Measurements from ENCODE around the gene PAN3.
"Not testable (repeated sequence)": the region's sequence is repeated elsewhere in the genome, so short reads cannot be mapped to it uniquely, and the experiment has no call there.

Gene PAN3

GRCh38 chr13:28138012-28138755 lies at the start of gene PAN3:
Gene PAN3, plus strand, starts transcription at chr13:28138545. Its CDS starts 113 bp downstream, at chr13:28138658.
- peak; percentile 88 for DNase-seq

- DNase-seq = no peak
These were observed 49.3 kb upstream of the PAN3 start for GRCh38 chr13:28089065-28089464.

- no peak for DNase-seq
These were observed 45.9 kb upstream of the PAN3 start for GRCh38 chr13:28092431-28092830.

GRCh38 chr13:28093881-28094280 lies 44.5 kb upstream of the PAN3 start:
- DNase-seq = no peak

DNA sequence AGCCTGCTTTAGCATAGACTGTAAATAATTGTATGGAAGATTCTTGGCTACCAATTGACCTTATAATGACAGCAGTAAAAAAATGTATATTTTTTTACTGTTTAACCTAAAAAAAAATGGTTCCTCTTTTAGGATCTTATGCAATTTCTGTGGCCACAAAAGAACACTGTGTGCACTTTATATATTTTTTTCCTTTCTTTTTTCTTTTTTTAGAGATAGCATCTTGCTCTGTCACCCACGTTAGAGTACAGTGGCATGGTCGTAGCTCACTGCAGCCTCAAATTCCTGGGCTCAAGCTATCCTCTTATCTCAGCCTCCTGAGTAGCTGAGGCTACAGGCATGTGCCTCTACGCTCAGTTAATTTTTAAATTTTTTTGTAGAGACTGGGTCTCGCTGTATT lies 44.0 kb upstream of the PAN3 start:
- DNase-seq = no peak

- DNase-seq = no peak
These were observed 40.8 kb upstream of the PAN3 start for GRCh38 chr13:28097503-28097902.

- DNase-seq = no peak
These were observed 38.8 kb upstream of the PAN3 start for GRCh38 chr13:28099396-28100149.

- no peak for DNase-seq
These were observed 37.9 kb upstream of the PAN3 start, which contains the start of gene FLT3 for GRCh38 chr13:28100150-28101121. Gene FLT3, minus strand, starts transcription at chr13:28100576. Its CDS starts 66 bp downstream, at chr13:28100510.

GRCh38 chr13:28101886-28102285 lies 36.5 kb upstream of the PAN3 start:
- DNase-seq = not testable (repeated sequence)

GRCh38 chr13:28106976-28107375 lies 31.4 kb upstream of the PAN3 start:
- DNase-seq = no peak

DNA sequence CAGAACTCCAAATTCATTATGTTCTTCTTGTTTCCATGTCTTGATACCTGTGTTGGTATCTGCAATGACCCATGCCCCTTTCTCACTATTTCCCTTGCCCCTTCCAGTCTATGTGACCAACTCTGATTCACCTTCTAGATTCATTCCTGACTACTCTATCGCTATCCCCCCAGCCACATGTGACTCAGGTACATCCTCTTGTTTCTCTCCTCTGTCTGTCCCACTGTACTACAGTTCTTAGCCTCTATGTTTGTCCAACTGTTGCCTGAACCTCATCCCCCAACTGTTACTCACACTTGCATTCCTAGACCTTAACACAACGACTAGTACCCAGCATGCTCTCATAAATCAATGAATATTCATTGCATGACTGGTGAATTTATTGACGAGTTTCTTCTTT lies 27.9 kb upstream of the PAN3 start:
- no peak for DNase-seq

DNA sequence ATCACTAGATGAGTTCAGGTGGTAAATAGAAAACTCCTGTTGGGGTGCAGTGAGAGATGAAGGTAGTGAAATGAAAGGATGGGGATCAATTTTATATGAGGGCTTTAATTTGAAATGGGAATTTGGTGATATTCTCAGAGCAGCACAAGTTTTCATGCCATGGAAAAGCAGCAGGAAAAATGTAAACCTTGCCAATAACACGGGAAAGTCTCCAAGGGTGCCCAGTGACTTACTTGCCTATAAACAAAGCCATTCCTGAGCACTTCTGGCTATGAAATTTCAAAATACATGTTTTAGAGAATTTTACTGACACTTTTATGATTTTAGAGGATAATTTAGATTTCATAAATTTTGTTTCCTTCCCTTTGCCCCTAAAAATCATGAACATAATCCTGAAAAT lies 21.6 kb upstream of the PAN3 start:
- no peak for DNase-seq

DNA sequence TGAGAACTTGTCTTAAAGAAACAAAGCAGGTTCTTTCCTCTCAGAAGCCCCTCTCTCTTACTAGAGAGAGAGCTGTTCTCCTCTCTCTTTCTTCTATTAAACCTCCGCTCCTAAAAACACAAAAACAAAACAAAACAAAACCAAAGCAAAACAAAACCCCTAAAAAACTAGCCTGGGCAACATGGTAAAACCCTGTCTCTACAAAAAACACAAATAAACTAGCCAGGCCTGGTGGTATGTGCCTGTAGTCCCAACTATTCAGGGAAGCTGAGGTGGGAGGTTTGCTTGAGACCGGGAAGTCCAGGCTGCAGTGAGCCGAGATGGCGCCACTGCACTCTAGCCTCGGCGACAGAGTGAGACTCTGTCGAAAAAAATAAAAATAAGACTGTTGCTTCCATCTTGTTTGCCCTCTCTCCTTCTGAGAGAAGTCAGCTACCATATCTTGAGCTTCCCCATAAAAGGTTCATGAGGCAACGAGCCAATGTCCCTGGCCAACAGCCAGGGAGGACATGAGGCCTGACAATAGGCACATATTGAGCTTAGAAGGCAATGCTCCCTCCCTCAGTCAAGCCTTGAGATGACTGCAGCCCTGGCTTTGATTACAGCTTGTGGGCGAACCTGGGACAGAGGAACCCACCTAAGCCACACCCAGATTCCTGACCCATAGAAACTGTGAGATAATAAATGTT lies 20.5 kb upstream of the PAN3 start:
- DNase-seq = no peak

DNA sequence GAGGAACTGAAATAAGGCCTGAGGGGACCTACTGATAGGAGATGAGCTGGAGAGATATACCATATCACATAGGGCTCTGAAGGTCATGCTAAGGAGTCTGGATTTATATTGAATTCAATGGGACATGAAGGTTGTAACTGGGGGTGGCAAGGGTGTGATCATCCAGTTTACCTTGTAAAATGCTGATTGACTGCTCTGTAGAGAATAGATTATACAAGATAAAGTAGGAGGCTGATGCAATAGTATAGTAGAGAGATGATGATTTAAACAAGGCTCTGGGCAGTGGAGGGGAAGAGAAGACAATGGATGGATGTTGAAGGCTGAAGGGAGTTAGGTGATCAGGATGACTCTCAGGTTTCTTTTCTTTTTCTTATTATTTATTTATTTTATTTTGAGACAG lies 18.0 kb upstream of the PAN3 start:
- DNase-seq = no peak

GRCh38 chr13:28121224-28121623 lies 17.1 kb upstream of the PAN3 start:
- DNase-seq = no peak

GRCh38 chr13:28128030-28128429 lies 10.3 kb upstream of the PAN3 start:
- DNase-seq = no peak

GRCh38 chr13:28128926-28129325 lies 9.4 kb upstream of the PAN3 start:
- no peak for DNase-seq

GRCh38 chr13:28129911-28130693 lies 8.2 kb upstream of the PAN3 start:
- no peak for DNase-seq

GRCh38 chr13:28131646-28132045 lies 6.7 kb upstream of the PAN3 start:
- DNase-seq = no peak

DNA sequence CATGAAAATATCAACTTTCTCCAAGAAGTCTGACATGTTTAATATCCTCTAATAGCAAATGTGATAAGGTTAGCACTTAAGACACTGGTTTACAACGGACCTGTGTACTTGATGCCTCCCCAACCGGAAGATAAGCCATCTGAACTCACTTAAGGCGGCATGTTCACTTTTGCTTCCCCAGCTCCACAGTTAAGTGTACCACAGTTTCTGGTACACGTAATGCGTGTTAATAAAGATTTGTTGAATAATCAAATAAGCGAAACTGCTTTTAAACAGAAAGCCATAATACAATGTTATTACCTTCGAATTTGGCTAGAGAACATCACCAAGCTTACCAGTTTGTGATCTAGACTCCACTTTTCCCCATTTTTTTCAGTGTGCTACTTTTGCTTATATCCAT lies 1.4 kb upstream of the PAN3 start:
- no peak for DNase-seq

GRCh38 chr13:28137596-28137995 lies 749 bp upstream of the PAN3 start:
- no peak for DNase-seq
